Measurements from ENCODE around the gene PTPRG.

- TF ChIP-seq CTCF (IDR thresholded peaks at IDR 0.05; ENCODE audit: insufficient read depth, low read depth, low read length) (no peak), EZH2 (IDR thresholded peaks at IDR 0.05; ENCODE audit: insufficient read depth, low read length) (no peak)
These were observed 764.5 kb downstream of the PTPRG start for GRCh38 chr3:62325896-62326295.
